Measurements from ENCODE around the gene CD180. TPM values are rescaled to one million over a fixed set of nuclear protein-coding genes. Genes with fewer than 3 reads are reported as not detected.

The CD180 gene
- total RNA-seq, 2 experiments from 2014 or later: 0.08 TPM; not detected in 1

DNA sequence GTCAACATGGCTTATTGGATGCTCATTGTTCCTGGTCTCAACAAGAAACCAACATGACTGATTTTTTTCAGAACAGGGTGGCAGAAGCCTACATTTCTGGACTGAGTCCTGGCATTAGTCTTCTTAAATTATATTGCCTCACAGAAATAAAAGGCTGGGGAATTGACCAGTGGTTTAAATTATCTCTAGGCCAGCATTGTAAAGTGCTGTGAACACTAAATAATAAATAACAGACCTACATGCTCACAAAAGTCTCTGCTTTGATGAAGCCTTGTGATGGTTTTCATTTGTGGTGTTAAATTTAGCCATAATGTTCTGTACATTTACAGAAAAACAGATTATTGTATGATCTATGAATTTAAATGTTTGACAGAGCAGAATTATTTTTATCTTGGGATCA lies 44.7 kb upstream of the CD180 start:
- Histone ChIP-seq H3K27ac (ENCODE audit: low read depth in 1 of 2, low read length in 2 of 2) (no peak overlapping the region), H3K4me1 (ENCODE audit: insufficient read depth, low read length) (peaks cover 5% of the 10 kb centered on the region), H3K4me3 (ENCODE audit: low read length) (no peak overlapping the region), H3K9me3 (ENCODE audit: control insufficient read depth in 1 of 2, insufficient read depth in 1 of 2, low read length in 2 of 2) (no peaks in the 10 kb centered on the region), H3K27me3 (ENCODE audit: control insufficient read depth in 1 of 2, insufficient read depth in 2 of 2, low read length in 2 of 2) (no peaks in the 10 kb centered on the region), H3K36me3 (ENCODE audit: insufficient read depth, low read length) (no peaks in the 10 kb centered on the region)
- intact Hi-C loops (cut with DNase I, micrococcal nuclease): loop anchor here in 1 of 2 experiments (5.0 to 10.0 kb wide), 3 partner anchors 1031 to 1633 kb away; no protein-coding TSS in a partner anchor
- H3K27ac Mint-ChIP-seq: no peak overlapping the region
- H3K4me3 Mint-ChIP-seq: no peak overlapping the region
- H3K9me3 Mint-ChIP-seq: no peaks in the 10 kb centered on the region
- H3K4me1 Mint-ChIP-seq (ENCODE audit: low read depth): no peaks in the 10 kb centered on the region
- TF ChIP-seq, protein P1, sequence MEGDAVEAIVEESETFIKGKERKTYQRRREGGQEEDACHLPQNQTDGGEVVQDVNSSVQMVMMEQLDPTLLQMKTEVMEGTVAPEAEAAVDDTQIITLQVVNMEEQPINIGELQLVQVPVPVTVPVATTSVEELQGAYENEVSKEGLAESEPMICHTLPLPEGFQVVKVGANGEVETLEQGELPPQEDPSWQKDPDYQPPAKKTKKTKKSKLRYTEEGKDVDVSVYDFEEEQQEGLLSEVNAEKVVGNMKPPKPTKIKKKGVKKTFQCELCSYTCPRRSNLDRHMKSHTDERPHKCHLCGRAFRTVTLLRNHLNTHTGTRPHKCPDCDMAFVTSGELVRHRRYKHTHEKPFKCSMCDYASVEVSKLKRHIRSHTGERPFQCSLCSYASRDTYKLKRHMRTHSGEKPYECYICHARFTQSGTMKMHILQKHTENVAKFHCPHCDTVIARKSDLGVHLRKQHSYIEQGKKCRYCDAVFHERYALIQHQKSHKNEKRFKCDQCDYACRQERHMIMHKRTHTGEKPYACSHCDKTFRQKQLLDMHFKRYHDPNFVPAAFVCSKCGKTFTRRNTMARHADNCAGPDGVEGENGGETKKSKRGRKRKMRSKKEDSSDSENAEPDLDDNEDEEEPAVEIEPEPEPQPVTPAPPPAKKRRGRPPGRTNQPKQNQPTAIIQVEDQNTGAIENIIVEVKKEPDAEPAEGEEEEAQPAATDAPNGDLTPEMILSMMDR (IDR thresholded peaks at IDR 0.05): no peak
- POLR2A ChIA-PET: no interaction called here
- H3K36me3 Mint-ChIP-seq (ENCODE audit: low read depth): no peaks in the 10 kb centered on the region
- CTCF ChIA-PET: no interaction called here
- DNase-seq (no peak), ATAC-seq (ENCODE audit: poor library complexity) (no peak)
- H3K27me3 Mint-ChIP-seq: no peaks in the 10 kb centered on the region

DNA sequence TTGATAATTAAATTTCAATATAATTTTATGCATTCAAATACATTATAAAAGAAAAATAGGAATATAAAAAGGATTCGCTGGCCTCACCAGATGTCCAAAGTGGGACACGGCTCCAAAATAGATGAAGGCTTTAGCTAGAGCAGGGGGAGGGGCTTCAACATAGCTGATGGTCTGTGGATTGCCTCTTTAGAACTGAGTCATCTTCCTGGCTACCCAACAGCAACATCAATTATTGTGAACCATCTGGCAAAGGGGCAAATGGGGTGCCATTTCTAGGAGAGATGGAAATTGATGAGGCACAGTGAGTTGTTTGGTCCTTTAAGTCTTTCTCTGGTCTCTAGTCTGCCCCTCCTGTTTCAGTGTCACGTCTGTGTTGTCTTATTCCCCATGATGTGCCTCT lies 44.2 kb upstream of the CD180 start:
- H3K27ac ChIP-seq (ENCODE audit: low read depth in 1 of 2, low read length in 2 of 2): no peak overlapping the region
- intact Hi-C loops (cut with DNase I, micrococcal nuclease): loop anchor here in 1 of 2 experiments (5.0 to 10.0 kb wide), 3 partner anchors 1031 to 1634 kb away; no protein-coding TSS in a partner anchor
- no peaks in the 10 kb centered on the region for H3K27me3 ChIP-seq (ENCODE audit: control insufficient read depth in 1 of 2, insufficient read depth in 2 of 2, low read length in 2 of 2)
- no peak for DNase-seq
- H3K36me3 Mint-ChIP-seq (ENCODE audit: low read depth): no peaks in the 10 kb centered on the region
- POLR2A ChIA-PET: no interaction called here
- TF ChIP-seq, protein P1 (IDR thresholded peaks at IDR 0.05): no peak
- H3K9me3 ChIP-seq (ENCODE audit: control insufficient read depth in 1 of 2, insufficient read depth in 1 of 2, low read length in 2 of 2): no peaks in the 10 kb centered on the region
- no peak overlapping the region for H3K27ac Mint-ChIP-seq
- no peaks in the 10 kb centered on the region for H3K36me3 ChIP-seq (ENCODE audit: insufficient read depth, low read length)
- H3K4me1 ChIP-seq (ENCODE audit: insufficient read depth, low read length): peaks cover 5% of the 10 kb centered on the region
- no peak overlapping the region for H3K4me3 Mint-ChIP-seq
- CTCF ChIA-PET: no interaction called here
- ATAC-seq (ENCODE audit: poor library complexity): no peak
- no peak overlapping the region for H3K4me3 ChIP-seq (ENCODE audit: low read length)
- H3K27me3 Mint-ChIP-seq: no peaks in the 10 kb centered on the region
- no peaks in the 10 kb centered on the region for H3K4me1 Mint-ChIP-seq (ENCODE audit: low read depth)
- no peaks in the 10 kb centered on the region for H3K9me3 Mint-ChIP-seq

DNA sequence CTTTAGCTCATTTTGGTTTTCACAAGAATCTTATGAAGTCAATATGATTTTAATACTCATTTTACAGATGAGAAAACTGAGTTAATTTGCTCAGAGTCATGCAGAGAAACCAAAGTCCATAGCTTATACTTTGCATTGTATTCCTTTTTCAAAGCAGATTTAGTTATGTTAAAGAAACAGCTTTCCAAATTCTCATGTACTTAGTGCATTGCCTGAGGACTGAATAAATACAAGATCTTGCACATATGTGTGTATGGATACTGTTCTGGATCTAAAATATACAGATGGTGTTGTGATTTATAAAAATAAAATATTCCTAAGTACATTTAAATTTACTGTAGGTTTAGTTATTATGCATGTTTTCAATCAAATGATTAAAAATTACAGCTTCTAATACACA lies 43.5 kb upstream of the CD180 start:
- no peak overlapping the region for H3K27ac Mint-ChIP-seq
- H3K4me1 Mint-ChIP-seq (ENCODE audit: low read depth): no peaks in the 10 kb centered on the region
- H3K36me3 ChIP-seq (ENCODE audit: insufficient read depth, low read length): no peaks in the 10 kb centered on the region
- no peaks in the 10 kb centered on the region for H3K9me3 ChIP-seq (ENCODE audit: control insufficient read depth in 1 of 2, insufficient read depth in 1 of 2, low read length in 2 of 2)
- no peaks in the 10 kb centered on the region for H3K27me3 ChIP-seq (ENCODE audit: control insufficient read depth in 1 of 2, insufficient read depth in 2 of 2, low read length in 2 of 2)
- H3K27ac ChIP-seq (ENCODE audit: low read depth in 1 of 2, low read length in 2 of 2): no peak overlapping the region
- no peak overlapping the region for H3K4me3 Mint-ChIP-seq
- no peaks in the 10 kb centered on the region for H3K36me3 Mint-ChIP-seq (ENCODE audit: low read depth)
- H3K4me1 ChIP-seq (ENCODE audit: insufficient read depth, low read length): no peaks in the 10 kb centered on the region
- no peaks in the 10 kb centered on the region for H3K27me3 Mint-ChIP-seq
- H3K9me3 Mint-ChIP-seq: no peaks in the 10 kb centered on the region
- TF ChIP-seq, protein P1 (IDR thresholded peaks at IDR 0.05): no peak
- H3K4me3 ChIP-seq (ENCODE audit: low read length): no peak overlapping the region
- POLR2A ChIA-PET: interaction anchor here (1.2 kb wide), 1 partner anchor 9 kb away, joined by 3 read pairs; no protein-coding TSS in a partner anchor
- intact Hi-C loops (cut with DNase I, micrococcal nuclease): loop anchor here in 1 of 2 experiments (5.0 to 10.0 kb wide), 3 partner anchors 1032 to 1635 kb away; no protein-coding TSS in a partner anchor
- ATAC-seq (ENCODE audit: poor library complexity) (no peak), DNase-seq (no peak)
- CTCF ChIA-PET: interaction anchor here (1.0 kb wide), 1 partner anchor 1046 kb away, joined by 3 read pairs; no protein-coding TSS in a partner anchor

Data from CD4-positive, alpha-beta T cell (primary cell).